A549 (cell line): ENCODE results near the gene PAN2.

Experiments used
- POLR2A ChIP-seq: IDR thresholded peaks from 2 replicates; pipeline ENCODE4 v1.6.1; 2012; ENCODE audit warnings: mild to moderate bottlenecking, low read length
- POLR2AphosphoS2 ChIP-seq: conservative IDR thresholded peaks from 2 replicates; pipeline ENCODE4 v1.6.1; 2012; ENCODE audit warnings: low read length, improper control_type of control experiment, inconsistent platforms
- RCOR1 ChIP-seq: fragments of 150-350 bp; IDR thresholded peaks from 2 replicates; pipeline ENCODE4 v1.6.1; 2014; ENCODE audit warnings: antibody characterized with exemption, low read length, low read depth
- RNF2 ChIP-seq: fragments of 200-600 bp; sonication (generic); IDR thresholded peaks from 2 replicates; pipeline ENCODE4 v1.6.1; 2016; ENCODE audit warnings: low read depth, mild to moderate bottlenecking, antibody characterized with exemption, moderate library complexity, borderline replicate concordance
- TF ChIP-seq, protein P1 (sequence below): fragments of >200 bp; sonication (Bioruptor Twin); formaldehyde crosslinking; IDR thresholded peaks from 3 replicates; pipeline ENCODE4 v1.6.1; 2016
- TF ChIP-seq, protein P2 (sequence below): fragments of 450-650 bp; IDR thresholded peaks from 2 replicates; pipeline ENCODE4 v1.6.1; 2014; ENCODE audit warnings: antibody characterized with exemption
- TF ChIP-seq, protein P3 (sequence below): fragments of >200 bp; sonication (Bioruptor Twin); formaldehyde crosslinking; IDR thresholded peaks from 3 replicates; pipeline ENCODE4 v1.5.1; 2016

DNA sequence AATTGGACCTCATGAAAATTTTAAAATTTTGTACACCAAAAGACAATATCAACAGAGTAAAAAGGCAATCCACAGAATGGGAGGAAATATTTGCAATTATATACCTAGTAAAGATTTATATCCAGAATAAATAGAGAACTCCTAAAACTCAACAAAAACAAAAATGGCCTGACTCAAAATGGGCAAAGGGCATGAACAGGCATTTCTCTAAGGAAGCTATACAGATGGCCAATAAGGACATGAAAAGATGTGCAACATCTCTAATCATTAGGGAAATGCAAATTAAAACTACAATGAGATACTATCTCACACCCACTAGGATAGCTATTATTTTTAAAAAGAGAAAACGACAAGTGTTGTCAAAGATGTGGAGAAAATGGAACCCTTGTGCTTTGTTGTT, 39.7 kb upstream of the PAN2 start:
- TF ChIP-seq RCOR1 (no peak), POLR2AphosphoS2 (no peak), POLR2A (no peak), RNF2 (no peak)
- TF ChIP-seq, protein P1, sequence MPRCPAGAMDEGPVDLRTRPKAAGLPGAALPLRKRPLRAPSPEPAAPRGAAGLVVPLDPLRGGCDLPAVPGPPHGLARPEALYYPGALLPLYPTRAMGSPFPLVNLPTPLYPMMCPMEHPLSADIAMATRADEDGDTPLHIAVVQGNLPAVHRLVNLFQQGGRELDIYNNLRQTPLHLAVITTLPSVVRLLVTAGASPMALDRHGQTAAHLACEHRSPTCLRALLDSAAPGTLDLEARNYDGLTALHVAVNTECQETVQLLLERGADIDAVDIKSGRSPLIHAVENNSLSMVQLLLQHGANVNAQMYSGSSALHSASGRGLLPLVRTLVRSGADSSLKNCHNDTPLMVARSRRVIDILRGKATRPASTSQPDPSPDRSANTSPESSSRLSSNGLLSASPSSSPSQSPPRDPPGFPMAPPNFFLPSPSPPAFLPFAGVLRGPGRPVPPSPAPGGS, result no peak
- TF ChIP-seq, protein P2, sequence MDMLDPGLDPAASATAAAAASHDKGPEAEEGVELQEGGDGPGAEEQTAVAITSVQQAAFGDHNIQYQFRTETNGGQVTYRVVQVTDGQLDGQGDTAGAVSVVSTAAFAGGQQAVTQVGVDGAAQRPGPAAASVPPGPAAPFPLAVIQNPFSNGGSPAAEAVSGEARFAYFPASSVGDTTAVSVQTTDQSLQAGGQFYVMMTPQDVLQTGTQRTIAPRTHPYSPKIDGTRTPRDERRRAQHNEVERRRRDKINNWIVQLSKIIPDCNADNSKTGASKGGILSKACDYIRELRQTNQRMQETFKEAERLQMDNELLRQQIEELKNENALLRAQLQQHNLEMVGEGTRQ, result no peak
- TF ChIP-seq, protein P3, sequence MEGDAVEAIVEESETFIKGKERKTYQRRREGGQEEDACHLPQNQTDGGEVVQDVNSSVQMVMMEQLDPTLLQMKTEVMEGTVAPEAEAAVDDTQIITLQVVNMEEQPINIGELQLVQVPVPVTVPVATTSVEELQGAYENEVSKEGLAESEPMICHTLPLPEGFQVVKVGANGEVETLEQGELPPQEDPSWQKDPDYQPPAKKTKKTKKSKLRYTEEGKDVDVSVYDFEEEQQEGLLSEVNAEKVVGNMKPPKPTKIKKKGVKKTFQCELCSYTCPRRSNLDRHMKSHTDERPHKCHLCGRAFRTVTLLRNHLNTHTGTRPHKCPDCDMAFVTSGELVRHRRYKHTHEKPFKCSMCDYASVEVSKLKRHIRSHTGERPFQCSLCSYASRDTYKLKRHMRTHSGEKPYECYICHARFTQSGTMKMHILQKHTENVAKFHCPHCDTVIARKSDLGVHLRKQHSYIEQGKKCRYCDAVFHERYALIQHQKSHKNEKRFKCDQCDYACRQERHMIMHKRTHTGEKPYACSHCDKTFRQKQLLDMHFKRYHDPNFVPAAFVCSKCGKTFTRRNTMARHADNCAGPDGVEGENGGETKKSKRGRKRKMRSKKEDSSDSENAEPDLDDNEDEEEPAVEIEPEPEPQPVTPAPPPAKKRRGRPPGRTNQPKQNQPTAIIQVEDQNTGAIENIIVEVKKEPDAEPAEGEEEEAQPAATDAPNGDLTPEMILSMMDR, result no peak
